Smooth muscle cell (in vitro differentiated cells): ENCODE data around the gene PDE4B. TPM values are rescaled to one million over a fixed set of nuclear protein-coding genes. Genes with fewer than 3 reads are reported as not detected.

Experiments
- DNase-seq: peaks from one replicate; lab custom pipeline; 2025; ENCODE audit not compliant: unreplicated experiment; lab: John Stamatoyannopoulos, UW
- H2AFZ ChIP-seq: fragments of 200-600 bp; sonication (generic); 2 replicates; pipeline ENCODE4 v1.6.0; 2016; ENCODE audit warnings: antibody characterized with exemption, low read depth, mild to moderate bottlenecking
- H3F3A ChIP-seq: fragments of 200-600 bp; sonication (generic); 2 replicates; pipeline ENCODE4 v1.6.0; 2017; ENCODE audit warnings: antibody characterized with exemption, low read depth
- H3K27ac ChIP-seq: fragments of 200-600 bp; sonication (generic); 2 replicates; pipeline ENCODE4 v1.5.1; 2016; ENCODE audit warnings: low read depth, mild to moderate bottlenecking
- H3K27me3 ChIP-seq: fragments of 200-600 bp; sonication (generic); 2 replicates; pipeline ENCODE4 v1.6.1; 2016; ENCODE audit warnings: low read depth, mild to moderate bottlenecking
- H3K36me3 ChIP-seq: fragments of 200-600 bp; sonication (generic); 2 replicates; pipeline ENCODE4 v1.5.1; 2016; ENCODE audit warnings: low read depth
- H3K4me1 ChIP-seq: fragments of 200-600 bp; sonication (generic); 2 replicates; pipeline ENCODE4 v1.5.1; 2016; ENCODE audit warnings: low read depth
- H3K4me2 ChIP-seq: fragments of 200-600 bp; sonication (generic); 2 replicates; pipeline ENCODE4 v1.6.0; 2016; ENCODE audit warnings: mild to moderate bottlenecking
- H3K4me3 ChIP-seq: fragments of 200-600 bp; sonication (generic); 2 replicates; pipeline ENCODE4 v1.5.1; 2016; ENCODE audit warnings: mild to moderate bottlenecking
- H3K79me2 ChIP-seq: fragments of 200-600 bp; sonication (generic); 2 replicates; pipeline ENCODE4 v1.6.0; 2016; ENCODE audit warnings: low read depth, mild to moderate bottlenecking
- H3K9ac ChIP-seq: fragments of 200-600 bp; sonication (generic); 2 replicates; pipeline ENCODE4 v1.6.0; 2016; ENCODE audit warnings: low read depth
- H3K9me3 ChIP-seq: fragments of 200-600 bp; sonication (generic); replicated peaks from 2 replicates; pipeline ENCODE4 v1.5.1; 2016; ENCODE audit warnings: low read depth
- H4K20me1 ChIP-seq: fragments of 200-600 bp; sonication (generic); 2 replicates; pipeline ENCODE4 v1.6.0; 2016; ENCODE audit warnings: low read depth
- CTCF ChIP-seq: fragments of 200-600 bp; sonication (generic); IDR thresholded peaks from 2 replicates; pipeline ENCODE4 v1.5.1; 2017; ENCODE audit warnings: borderline replicate concordance, mild to moderate bottlenecking, antibody characterized with exemption; ENCODE audit not compliant: insufficient read depth, poor library complexity, severe bottlenecking
- WGBS: methylation state at CpG from one replicate; pipeline ENCODE4 v1.1.7; 2016; ENCODE audit warnings: low lambda C conversion rate; 5-methylcytosine and 5-hydroxymethylcytosine counted together
- polyA plus RNA-seq: library from polyadenylated mRNA; unstranded; fragments of >200 nt; fragmentation: Nextera tagmentation; extraction: Ambion mirVana; gene quantifications from 2 replicates; pipeline ENCODE4 v1.2.1, GENCODE V29; 2016
- total RNA-seq: library from RNA; depleted of rRNA; stranded (reverse); fragments of >200 nt; gene quantifications from 2 replicates; pipeline ENCODE4 v1.2.3, GENCODE V29; 2014

PDE4B gene
- total and polyA plus RNA-seq, 2 experiments from 2014 or later = 18.5 to 24.8 TPM

GRCh38 chr1:65804584-65804983, 11.9 kb downstream of the PDE4B start:
- no peaks in the 10 kb centered on the region for H4K20me1 ChIP-seq
- no peaks in the 10 kb centered on the region for H3F3A ChIP-seq
- H3K9me3 ChIP-seq = no peaks in the 10 kb centered on the region
- H3K4me3 ChIP-seq = no peak overlapping the region
- no peaks in the 10 kb centered on the region for H3K27me3 ChIP-seq
- H3K36me3 ChIP-seq = no peaks in the 10 kb centered on the region
- H3K27ac ChIP-seq = no peak overlapping the region
- TF ChIP-seq CTCF = no peak
- H3K79me2 ChIP-seq = no peaks in the 10 kb centered on the region
- no peak overlapping the region for H2AFZ ChIP-seq
- WGBS = 44% methylated on average over 1 of the region's 1 CpG
- no peaks in the 10 kb centered on the region for H3K4me1 ChIP-seq
- no peak overlapping the region for H3K4me2 ChIP-seq
- H3K9ac ChIP-seq = no peak overlapping the region
- no peak for DNase-seq

GRCh38 chr1:65812065-65812464, 19.4 kb downstream of the PDE4B start:
- Histone ChIP-seq H2AFZ (peak overlapping the region; percentile 61), H3K4me1 (peaks cover 5% of the 10 kb centered on the region), H3K79me2 (no peaks in the 10 kb centered on the region), H3K36me3 (no peaks in the 10 kb centered on the region), H3K4me3 (no peak overlapping the region), H3K4me2 (peak overlapping the region; percentile 44), H3K27ac (peak overlapping the region; percentile 40), H3F3A (no peaks in the 10 kb centered on the region), H3K27me3 (no peaks in the 10 kb centered on the region), H4K20me1 (no peaks in the 10 kb centered on the region), H3K9ac (no peak overlapping the region), H3K9me3 (no peaks in the 10 kb centered on the region)
- WGBS = 7% methylated on average over 1 of the region's 1 CpG
- DNase-seq = no peak
- no peak for TF ChIP-seq CTCF

- H3K27ac ChIP-seq = no peak overlapping the region
- DNase-seq = no peak
- H3K9me3 ChIP-seq = no peaks in the 10 kb centered on the region
- no peak for TF ChIP-seq CTCF
- no peaks in the 10 kb centered on the region for H3K79me2 ChIP-seq
- peaks cover 5% of the 10 kb centered on the region for H3K4me1 ChIP-seq
- no peaks in the 10 kb centered on the region for H3K27me3 ChIP-seq
- WGBS = 65% methylated on average over 3 of the region's 3 CpGs
- no peak overlapping the region for H3K9ac ChIP-seq
- H4K20me1 ChIP-seq = no peaks in the 10 kb centered on the region
- H3K4me3 ChIP-seq = no peak overlapping the region
- no peaks in the 10 kb centered on the region for H3K36me3 ChIP-seq
- H2AFZ ChIP-seq = no peak overlapping the region
- H3F3A ChIP-seq = no peaks in the 10 kb centered on the region
- no peak overlapping the region for H3K4me2 ChIP-seq
Observed at GRCh38 chr1:65813956-65814355, 21.3 kb downstream of the PDE4B start.

- TF ChIP-seq CTCF = no peak
- H3K27me3 ChIP-seq = no peaks in the 10 kb centered on the region
- 97% methylated on average over 3 of the region's 3 CpGs for WGBS
Observed at GRCh38 chr1:65814752-65815151, 22.1 kb downstream of the PDE4B start.

More at GRCh38 chr1:65814752-65815151, 22.1 kb downstream of the PDE4B start:
- Histone ChIP-seq H3K36me3 (no peaks in the 10 kb centered on the region), H3K4me1 (peaks cover 5% of the 10 kb centered on the region), H3F3A (no peaks in the 10 kb centered on the region), H3K9me3 (no peaks in the 10 kb centered on the region), H3K4me3 (no peak overlapping the region), H3K79me2 (no peaks in the 10 kb centered on the region), H3K27ac (no peak overlapping the region), H2AFZ (no peak overlapping the region), H4K20me1 (no peaks in the 10 kb centered on the region), H3K4me2 (no peak overlapping the region), H3K9ac (no peak overlapping the region)
- DNase-seq = no peak
